Inferior parietal cortex (tissue), 1 donor: Measurements from ENCODE around the gene PLA2G4D.

ENCODE experiments used
- DNase-seq: peaks from one replicate; pipeline ENCODE4 v3.0.0-alpha.2; 2016; ENCODE audit errors: extremely low spot score

PLA2G4D gene

DNA sequence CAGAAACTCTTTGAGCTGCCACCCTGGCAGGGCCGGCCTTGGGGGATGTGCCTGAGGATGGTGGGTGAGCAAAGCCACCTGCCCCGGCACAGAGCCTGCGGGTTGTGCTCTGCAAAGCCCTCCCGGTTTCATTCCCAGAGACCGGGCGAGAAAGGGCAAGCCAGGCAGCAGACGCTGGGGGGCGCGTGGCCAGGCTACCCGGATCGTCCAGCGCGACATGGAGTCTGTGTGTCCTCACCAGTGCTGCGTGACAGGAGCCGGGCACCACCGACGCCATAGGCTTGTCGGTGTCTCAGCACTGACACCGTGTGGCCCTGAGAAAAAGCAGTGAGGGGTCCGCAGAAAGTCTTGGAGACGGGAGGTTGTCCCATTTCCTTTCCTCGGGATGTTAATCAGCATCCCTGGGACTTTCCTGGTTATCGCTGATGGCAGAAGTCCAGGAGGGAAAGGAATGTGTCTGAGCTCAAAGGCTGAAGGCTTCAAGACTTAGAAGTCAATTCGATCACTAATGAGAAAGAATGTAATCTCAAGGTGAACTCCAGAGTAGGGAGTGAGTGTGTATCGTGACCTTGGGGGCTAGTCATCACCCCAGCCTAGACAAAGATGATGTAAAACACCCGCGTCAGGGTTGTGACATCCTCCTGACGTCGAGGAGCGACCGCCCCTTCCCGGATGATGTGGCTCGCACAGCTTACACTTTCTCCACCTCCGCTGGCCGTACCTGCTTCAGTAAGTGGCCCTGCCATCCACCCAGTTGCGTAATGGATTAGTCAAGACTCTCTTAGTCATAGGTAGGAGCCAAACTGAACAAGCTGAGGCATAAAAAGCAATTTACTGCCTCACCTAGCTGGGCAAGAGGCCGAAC lies 37.2 kb downstream of the PLA2G4D start:
- DNase-seq = peak; percentile 63

DNA sequence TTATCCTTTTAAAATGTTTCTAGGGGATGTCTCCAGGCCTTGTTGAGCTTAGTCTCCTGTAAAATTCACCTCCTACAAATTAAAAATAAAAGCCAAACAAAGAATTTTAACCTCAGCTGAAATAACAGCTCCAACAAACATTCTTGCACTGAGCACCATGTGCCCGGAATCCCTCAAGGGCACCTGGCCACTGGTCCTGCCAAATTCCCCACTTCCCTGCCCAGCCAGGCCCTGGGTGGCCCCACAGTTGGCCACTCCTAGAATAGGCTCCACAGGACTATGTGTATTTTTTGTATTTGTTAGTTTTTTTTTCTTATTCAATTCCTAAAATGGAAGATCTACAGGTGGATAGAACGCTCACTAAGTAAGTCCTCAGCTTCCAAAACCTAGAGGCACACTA lies 40.4 kb downstream of the PLA2G4D start:
- no peak for DNase-seq

DNA sequence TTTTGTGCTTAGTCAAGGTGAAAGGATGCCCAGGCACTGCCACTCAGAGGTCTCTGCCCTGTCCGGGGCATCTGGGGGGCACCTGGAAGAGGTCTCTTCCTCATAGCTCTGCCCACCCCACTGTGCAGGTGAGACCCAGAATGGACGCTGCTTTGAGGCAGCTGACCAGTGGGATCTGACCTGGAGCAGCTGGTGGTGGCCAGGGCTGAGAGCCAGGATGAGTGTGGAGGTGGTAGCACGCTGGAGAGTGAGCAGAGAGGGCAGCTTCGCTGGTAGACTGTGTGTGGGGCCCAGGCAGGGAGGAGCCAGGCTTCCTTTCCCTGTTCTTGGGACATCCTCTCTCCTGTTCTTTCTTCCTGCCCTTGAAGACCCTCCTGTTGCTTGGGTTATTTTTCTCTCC lies 41.4 kb downstream of the PLA2G4D start:
- DNase-seq = no peak

DNA sequence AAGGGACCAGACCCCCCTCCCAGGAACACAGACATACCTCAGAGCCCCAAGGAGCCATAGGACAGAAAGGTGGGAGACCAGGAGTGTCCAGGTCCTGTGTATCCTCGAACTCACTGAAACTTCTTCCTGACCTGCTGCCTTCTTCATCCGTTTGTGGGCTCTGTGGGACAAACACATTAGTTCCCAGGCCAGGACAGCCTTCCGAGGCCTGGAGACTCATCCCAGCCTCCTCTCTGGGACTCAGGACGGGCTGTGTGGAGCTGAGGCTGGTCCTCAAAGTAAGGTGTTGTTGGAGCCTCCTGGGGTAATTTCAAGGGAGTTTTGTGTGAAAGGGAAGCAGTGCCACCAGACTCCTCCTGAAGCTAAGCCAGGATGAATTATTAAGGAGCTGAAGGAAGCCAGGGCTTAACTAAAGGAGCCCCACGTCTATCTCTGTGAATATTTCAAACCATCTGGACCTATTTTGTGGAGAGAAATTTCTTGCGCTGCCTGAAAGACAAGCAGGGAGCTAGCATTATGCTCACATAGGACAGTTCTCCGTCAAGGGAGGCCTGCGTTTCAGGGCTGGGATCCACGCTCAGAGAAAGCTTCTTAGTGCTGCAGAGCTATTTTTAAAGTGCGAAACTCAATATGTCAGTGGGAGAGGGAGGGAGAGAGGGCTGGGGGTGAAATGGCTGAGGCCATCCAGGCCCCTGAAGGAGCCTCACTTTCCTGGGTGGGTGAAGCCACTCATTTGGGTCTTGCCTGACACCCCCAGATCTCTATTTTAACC lies 43.7 kb downstream of the PLA2G4D start:
- DNase-seq = no peak

DNA sequence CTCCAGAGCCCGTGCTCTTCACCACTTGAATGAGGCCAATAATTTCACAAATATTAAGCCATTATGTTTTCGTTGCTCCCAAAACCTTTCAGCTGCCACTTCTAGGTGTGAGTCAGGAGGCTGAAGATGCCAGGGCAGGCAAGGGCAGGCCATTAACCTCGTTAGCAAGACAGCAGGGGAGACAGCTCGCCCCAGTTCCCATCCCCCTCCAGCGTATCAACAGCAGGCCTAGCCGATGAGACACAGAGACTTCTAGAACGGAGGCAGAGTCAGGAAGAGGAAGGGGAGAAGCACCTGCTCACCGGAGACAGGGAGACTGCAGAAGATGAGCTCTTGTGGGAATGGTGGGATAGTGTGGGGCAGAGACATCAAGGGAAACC lies 45.6 kb downstream of the PLA2G4D start:
- DNase-seq = no peak

DNA sequence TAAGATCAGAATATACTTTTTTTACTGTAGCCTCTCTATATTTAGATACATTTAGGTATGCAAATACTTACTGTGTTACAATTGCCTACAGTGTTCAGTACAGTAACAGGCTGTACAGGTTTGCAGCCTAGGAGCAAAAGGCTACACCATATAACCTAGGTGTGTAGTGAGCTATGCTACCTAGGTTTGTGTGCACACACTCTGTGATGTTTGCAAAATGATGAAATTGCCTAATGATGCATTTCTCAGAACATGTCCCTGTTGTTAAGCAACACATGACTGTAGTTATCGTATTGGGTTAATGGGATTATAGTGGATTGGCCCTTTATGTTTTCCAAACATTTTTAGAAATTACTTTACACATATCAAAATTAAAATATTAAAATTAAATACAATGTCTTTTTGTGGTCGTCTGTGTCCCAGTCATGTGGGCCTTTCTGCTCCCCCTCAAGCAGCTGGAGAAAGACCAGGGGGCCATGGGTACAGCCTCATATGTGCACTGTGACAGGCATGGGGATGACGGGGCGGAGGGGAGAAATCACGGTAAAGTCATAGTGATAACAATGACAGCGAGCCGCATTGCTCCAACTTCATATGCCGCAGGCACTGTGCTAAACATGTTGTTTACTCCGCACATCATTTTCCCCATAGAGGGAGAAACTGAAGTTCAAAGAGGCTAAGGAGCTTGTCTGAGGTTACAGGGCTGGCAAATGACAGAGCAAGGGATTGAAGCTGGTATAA lies 46.1 kb downstream of the PLA2G4D start:
- no peak for DNase-seq

DNA sequence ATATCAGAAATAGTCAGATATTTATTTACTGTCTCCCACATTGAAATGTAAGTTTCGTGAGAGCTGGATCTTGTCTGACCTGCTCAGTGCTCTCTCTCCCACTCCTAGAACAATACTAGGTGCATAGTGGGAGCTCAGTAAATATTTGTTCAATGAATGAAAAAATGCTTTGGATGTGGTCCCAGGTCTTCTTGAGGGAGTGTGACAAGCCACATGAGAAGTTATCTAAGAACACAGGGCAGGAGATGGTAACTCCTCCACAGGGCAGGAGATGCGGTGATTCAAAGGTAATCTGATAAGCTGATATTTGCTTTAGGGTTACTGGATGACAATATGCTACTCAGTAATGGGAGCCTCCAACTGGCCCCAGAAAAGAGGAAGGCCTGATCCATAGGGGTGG lies 47.8 kb downstream of the PLA2G4D start:
- DNase-seq = no peak

DNA sequence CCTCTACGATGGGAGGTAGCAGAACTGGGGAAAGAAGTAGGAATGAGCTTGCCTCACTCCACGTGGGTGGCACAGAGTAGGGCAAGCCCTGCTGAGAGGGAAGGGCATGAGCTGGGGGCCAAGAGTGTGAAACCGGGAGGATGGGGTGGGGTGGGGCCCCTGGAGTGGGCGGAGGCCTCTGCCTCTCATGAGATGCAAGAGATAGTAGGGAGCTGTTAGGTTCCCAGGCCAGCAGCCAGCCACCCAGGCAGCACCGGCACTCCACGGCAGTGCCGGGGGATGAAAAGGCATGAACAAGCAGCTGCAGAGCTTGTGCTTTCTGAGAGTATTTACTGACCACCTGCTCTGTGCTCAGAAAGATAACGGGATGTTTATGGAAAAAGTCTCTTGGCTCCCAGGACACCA lies 49.1 kb downstream of the PLA2G4D start:
- no peak for DNase-seq

DNA sequence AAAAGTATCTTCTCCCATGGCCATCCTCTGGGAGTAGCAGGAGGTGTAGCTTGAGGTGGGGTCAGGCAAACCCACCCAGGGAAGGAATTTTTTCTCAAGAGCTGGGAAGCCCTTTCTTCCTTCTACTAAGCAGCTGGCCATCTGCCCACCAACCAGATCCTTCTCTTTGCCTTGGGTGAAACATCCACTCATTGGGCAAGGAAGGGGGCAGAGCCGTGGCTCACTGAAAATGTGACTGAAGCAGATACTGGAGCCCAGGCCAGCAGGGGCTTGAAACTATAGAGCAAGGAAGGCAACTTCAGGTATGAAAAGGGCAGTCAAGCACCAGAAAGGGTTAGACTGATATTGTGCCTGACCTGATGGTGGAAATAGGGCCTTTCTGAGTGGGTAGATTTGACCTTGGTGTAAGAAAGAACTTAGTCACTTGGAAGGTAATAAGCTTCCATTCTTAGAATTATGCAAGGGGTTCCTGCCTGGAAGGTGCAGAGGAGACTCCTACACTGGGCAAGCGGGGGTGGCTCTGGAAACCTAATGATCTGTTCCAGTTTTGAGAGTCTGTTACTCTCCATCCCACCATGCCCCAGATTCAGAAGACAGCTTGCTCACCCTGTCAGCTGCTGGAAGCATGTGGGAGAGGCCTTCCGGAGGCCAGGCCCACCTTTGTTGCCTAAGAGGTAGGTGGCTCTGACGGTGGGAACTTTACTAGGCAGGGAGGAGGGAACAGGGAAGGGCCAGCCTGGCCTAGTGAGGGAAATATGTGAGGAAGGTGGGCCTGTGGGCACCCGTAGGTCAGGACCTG lies 51.6 kb downstream of the PLA2G4D start:
- no peak for DNase-seq

DNA sequence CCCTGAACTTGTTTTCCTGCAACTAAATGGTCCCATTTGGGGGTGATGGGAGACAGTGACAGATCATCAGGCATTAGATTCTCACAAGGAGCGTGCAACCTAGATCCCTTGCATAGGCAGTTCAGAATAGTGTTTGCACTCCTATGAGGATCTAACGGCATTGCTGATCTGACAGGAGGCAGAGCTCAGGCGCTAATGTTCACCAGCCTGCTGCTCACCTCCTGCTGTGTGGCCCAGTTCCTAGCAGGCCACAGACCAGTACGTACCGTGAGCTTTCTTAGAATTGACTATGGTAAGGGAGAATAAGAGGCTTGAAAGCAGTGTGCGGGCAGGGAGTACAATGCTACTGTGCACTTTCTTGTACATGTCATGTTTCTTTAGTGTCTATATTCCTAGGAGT lies 56.0 kb downstream of the PLA2G4D start:
- DNase-seq = no peak

DNA sequence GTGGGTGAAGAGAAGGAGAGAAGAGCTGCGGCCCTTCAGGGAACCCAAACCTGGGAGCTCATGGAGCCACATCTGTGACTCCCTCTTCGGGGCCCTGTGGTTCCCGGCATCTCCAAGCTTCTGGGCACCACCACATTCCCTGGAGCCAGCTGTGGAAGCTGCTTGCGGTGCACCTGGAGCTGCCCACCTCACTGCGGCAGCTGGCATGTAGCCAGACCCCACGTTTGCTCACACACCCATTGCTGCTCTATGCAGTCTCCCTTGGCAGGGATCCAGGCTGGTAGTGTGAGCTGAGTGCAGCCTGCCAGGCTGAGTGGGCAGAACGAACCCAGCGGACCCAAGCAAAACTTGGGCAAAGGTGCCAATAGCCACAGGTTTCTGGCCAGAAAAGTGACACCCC lies 56.7 kb downstream of the PLA2G4D start:
- DNase-seq = no peak

DNA sequence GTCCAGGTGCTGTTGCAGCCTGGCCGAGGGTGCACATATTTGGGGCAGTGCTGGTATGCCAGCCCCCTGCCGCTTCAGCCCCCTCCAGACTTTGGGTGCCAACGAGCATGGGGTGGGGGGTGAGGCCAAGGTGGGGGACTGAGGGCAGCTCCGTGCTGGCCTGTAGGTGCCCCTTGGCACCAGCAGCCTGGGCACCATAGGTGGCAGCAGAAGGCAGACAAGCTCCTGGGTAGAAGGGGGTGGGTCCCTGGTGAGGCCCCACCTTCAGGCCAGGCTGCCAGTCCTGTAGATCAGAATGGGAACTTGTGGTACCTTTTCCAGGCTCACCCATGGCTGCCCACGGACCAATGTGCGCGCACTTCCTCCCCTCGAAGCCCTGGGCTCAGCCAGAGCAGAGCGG lies 57.4 kb downstream of the PLA2G4D start:
- DNase-seq = no peak

DNA sequence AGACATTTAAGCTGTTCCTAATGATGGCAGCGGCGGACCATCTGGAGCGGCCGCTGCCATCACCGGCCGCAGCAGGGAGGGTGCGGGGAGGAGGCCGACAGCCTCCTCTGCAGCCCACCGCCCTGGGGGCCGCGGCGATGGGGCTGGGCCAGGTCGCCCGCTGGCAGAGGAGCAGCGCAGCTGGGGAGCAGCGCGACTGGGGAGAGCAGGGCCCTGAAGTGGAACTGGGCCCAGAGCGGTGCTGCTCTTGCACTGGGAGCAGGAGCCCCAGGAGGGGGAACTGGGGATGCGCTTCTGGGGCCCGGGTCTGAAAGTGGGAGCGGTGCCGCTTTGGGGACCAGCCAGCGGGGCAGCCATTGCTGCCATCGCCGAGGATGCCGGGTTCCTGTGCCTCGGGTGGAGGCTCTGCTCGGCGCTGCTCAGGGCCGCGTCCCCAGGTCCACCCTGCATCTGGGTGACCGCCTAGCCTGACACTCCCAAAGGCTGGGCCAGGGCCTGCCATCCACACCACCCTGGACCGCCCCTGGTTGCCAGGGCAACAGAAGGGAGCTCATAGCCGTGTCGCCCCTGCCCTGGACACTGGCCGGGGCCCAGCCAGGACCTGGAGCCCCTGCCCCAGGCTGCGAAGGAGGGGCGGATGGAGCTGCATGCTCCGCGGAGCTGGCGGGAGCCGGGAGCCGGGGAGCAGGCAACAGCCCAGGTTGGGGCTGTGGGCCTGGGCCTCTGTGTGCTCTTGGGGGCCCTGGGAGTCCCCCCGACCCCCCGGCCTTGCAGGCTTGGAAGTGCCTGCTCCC lies 58.1 kb downstream of the PLA2G4D start:
- no peak for DNase-seq

DNA sequence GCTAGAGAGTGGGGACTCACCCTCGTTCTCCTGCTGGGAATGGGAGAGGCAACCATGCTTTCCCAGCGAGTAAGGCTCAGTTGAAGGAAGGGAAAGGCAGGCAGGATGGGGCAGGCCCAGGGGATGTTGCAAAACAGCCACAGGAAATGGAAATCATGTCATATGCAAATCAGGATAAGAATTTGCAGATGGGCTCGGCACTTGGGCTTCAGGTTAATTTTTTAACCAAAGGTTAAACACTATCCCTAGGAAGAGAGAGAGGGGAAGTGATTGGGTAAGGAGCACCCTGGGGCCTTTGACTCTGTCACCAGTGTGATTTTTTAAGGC lies 59.0 kb downstream of the PLA2G4D start:
- no peak for DNase-seq

DNA sequence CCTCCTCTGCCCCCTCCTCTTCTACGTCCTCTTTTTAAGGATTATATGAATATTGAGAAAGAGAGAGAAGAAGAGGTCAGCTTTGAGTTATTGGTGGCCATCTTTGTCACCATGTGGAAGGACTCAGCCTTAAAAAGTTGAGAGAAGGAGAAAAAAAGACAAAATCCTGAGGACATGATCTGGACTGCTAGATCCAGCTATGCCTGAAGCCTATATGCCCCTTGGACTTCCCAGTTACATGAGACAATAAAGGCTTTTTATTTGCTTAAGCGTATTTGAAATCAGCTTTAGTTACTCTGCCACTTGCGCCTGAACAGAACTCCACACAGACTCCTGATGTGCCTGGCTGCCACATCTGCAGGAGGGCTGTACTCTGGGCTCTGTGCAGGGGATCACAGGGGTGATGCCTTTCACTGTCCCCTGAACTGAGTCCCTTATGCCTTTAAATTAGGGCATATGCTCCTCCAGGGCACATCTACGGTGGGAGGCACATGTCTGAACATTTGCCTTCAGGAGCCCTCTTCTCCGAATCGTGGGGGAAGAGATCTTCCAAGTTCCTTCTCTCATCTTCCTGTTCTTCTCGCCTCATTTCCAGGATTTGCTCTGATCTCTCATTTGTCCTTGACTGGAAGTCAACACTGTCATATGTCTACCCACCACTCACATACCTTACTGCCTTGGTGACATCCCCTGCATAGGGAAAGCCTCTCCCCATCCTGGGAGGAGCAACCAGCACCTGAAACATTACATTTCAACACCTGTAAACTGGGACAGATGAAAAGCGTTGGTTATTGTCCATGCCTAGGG lies 59.5 kb downstream of the PLA2G4D start:
- DNase-seq = no peak

DNA sequence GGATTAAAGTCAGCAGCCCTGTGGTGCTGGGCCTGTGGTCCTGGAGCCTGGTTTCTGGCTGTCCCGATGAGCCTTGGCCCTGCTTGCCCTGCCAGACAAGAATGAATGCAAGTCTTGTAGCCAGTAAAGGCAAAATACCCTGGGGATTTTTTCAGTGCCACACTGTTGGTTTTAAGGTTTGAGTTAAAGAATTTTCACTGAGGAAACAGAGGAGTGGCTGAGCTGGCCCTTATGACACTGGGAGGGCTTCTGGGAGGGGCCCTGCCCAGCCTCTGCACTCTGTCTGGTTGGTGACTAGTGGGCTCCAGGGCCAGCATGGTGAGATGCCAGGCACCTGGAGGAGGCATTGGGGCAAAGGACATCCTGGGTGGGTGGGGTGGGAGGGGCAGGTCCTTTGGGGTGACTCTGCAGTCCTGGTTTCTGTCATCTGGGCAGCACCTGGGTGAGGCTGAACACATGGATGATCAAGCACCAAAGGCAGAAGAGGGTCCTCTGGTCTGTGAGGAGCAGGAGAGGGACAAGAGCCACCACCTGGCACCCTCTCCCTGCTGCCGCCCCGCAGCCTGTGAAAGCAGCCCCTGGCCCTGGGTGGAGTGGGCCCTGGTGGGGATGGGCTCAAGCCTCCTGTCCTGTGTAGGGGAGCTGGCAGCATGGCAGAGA lies 61.0 kb downstream of the PLA2G4D start:
- no peak for DNase-seq

DNA sequence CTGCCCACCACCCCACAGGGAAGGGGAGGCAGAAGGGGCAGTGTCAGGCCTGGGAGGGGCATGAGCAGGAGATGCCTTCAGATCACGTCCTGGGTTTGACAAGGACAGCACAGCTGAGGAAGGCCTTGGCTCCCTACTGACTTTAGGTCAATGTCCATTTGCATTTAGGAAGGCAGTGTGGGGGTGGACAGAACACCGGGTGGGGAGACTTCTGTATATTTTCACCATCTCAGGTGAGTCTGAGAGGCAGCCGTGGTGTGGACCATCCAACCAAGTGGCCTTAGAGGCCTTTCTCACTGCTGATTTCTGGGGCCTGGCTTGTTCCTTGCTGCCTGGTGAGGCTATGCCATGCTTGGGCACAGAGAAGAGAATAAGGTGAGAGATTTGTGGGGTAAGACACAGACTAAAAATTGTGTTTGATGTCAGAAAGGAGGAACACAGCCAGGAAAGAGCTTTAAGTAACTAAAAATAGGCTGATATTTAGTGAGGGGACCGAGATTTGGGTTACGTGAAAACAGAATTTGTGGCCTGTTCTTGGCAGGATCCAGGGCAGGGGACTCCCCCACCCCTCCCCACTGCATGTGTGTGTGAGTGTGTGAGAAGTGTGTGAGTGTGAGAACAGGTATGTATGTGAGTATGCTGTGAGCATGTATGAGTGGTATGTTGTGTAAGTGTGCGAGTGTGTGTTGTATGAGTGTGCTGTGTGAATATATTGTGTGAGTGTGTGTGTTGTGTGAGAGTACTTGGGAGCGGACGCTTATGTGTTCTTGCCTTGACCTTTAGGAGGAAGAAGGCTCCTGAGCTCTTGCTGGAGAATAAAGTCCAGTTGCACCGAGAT lies 61.8 kb downstream of the PLA2G4D start:
- no peak for DNase-seq

DNA sequence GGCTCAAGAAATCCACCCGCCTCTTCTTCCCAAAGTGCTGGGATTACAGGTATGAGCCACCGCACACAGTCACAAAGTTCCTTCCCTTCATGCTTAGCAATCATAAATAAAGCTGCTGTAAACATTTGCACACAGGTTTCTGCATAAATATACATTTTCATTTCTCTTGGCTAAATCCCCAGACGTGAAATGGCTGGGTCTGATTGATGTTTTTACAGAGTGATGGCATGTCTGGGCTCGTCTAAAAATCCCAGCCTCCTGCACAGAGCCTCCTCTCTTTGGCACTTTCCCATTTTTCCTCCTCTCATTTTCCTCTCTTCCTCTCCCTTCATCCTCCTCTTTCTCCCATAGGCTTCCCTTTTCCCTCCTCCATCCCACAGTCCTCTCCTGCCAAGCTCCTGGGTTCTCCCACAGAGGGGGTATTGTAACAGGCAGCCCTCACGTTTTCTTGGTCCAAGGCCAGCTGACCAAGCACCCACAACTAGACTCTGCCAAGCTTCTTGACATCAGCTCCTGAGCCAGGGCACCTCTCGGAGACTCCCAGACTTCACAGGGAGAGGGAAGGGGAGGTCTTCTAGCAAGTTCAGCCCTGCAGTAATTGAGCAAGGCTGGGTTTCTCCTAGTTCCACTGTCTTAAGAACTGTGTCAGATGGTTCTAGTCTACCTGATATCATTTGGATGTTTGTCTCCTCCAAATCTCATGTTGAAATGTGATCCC lies 63.0 kb downstream of the PLA2G4D start:
- DNase-seq = no peak
